GM12892 (cell line): ENCODE data around the gene NNMT.

Source experiments
- POLR2A ChIP-seq: IDR thresholded peaks from 2 replicates; pipeline ENCODE4 v1.6.1; 2011; ENCODE audit warnings: low read depth, low read length, control low read depth
- POLR2AphosphoS5 ChIP-seq: IDR thresholded peaks from 2 replicates; pipeline ENCODE4 v1.6.1; 2011; ENCODE audit warnings: low read depth, low read length, control low read depth
- TAF1 ChIP-seq: IDR thresholded peaks from 2 replicates; pipeline ENCODE4 v1.6.1; 2011; ENCODE audit warnings: low read depth, mild to moderate bottlenecking, control low read depth, low read length, borderline replicate concordance

- TF ChIP-seq POLR2A (no peak), POLR2AphosphoS5 (no peak), TAF1 (no peak)
Observed at GRCh38 chr11:114350022-114350421, 53.8 kb downstream of the NNMT start.
